ENCODE data around the gene SMIM1. TPM values are rescaled to one million over a fixed set of nuclear protein-coding genes. Genes with fewer than 3 reads are reported as not detected.
"Not testable (repeated sequence)": the region's sequence is repeated elsewhere in the genome, so short reads cannot be mapped to it uniquely, and the experiment has no call there.

SMIM1 gene
- total RNA-seq, 1 donor from 2014 or later, result 1.0 TPM

DNA sequence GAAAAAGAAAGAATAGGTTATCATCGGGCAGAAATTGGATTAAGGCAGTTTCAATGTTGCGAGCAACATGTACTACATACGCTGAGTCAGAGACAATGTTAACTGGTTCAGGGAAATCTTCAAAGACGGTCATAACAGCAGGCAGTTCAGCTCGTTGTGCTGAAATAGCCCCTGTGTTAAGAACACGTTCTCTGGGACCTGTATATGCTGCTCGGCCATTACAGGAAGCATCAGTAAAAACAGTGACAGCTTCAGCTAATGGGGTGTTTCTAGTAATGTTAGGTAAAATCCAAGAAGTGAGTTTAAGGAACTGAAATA lies 32.0 kb downstream of the SMIM1 start:
- H3K27ac Mint-ChIP-seq; H3K9me3 Mint-ChIP-seq; H3K4me3 Mint-ChIP-seq; H3K36me3 Mint-ChIP-seq (ENCODE audit: low read depth); DNase-seq (ENCODE audit: low spot score); H3K27me3 Mint-ChIP-seq (ENCODE audit: insufficient read depth): not testable (repeated sequence)
- H3K4me1 Mint-ChIP-seq (ENCODE audit: low read depth), result peaks cover 11% of the 10 kb centered on the region
- intact Hi-C loops (cut with micrococcal nuclease), result loop anchor here (5.0 kb wide), 1 partner anchor 312 kb away; no protein-coding TSS in a partner anchor

DNA sequence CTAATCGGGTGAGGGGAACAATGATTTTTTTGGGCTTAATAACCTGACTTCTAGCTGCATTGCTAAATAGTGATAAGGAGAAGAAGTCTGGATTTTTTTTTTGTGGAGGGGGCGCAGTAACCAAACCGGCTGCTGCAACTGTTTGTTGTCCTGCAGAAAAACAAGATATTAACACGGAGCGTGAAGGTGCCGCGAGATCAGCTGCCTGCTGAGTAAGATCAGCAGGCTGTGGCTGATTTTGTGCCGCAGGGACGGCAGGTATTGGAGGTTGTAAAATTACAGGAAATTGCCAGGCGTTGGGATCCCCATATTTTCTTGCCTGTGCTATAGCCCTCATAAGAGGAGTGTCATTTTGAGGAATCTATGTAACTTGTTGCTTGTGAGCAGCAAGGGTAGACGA lies 32.5 kb downstream of the SMIM1 start:
- H3K4me3 Mint-ChIP-seq, result no peak overlapping the region
- H3K9me3 Mint-ChIP-seq, result no peaks in the 10 kb centered on the region
- H3K27me3 Mint-ChIP-seq (ENCODE audit: insufficient read depth), result peaks cover 8% of the 10 kb centered on the region
- no peaks in the 10 kb centered on the region for H3K36me3 Mint-ChIP-seq (ENCODE audit: low read depth)
- no peak for DNase-seq (ENCODE audit: low spot score)
- H3K27ac Mint-ChIP-seq, result no peak overlapping the region
- H3K4me1 Mint-ChIP-seq (ENCODE audit: low read depth), result peaks cover 11% of the 10 kb centered on the region
- intact Hi-C loops (cut with micrococcal nuclease), result no loop called here

DNA sequence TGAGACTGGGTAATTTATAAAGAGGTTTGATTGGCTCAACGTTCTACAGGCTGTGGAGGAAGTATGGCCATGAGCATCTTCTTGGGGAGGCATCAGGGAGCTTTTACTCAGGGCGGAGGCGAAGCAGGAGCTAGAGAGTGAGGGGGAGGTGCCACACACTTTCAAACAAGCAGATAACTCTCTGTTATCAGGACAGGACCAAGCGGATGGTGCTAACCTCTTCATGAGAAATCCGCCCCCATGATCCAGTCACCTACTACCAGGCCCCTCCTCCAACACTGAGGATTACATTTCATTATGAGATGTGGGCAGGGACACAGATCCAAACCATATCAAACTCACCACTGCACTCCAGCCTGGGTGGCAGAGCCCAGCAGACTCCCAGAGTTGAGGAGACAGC lies 35.2 kb downstream of the SMIM1 start:
- no peak overlapping the region for H3K27ac Mint-ChIP-seq
- no peak overlapping the region for H3K4me3 Mint-ChIP-seq
- H3K36me3 Mint-ChIP-seq (ENCODE audit: low read depth), result no peaks in the 10 kb centered on the region
- intact Hi-C loops (cut with micrococcal nuclease), result no loop called here
- H3K9me3 Mint-ChIP-seq, result no peaks in the 10 kb centered on the region
- H3K27me3 Mint-ChIP-seq (ENCODE audit: insufficient read depth), result peaks cover 3% of the 10 kb centered on the region
- no peak for DNase-seq (ENCODE audit: low spot score)
- H3K4me1 Mint-ChIP-seq (ENCODE audit: low read depth), result no peaks in the 10 kb centered on the region

DNA sequence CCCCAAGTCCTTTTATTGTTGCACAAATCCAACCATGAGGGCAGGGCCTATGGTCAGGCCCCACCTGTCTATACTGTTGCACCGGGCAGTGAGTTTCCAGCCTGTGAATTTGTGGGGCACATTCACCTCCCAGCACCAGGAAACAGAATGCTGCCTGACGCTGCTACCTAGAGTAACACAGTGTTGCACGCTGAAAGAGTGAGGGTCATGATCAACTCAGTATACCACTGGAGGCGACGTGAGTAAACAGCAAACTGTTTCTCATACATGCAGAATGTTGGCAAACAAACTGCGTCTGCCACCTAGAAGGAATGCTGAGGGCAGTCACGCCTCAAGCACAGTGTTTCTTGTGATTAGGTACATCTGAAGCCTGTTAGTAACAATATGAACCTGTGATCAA lies 37.1 kb downstream of the SMIM1 start:
- Mint-ChIP-seq H3K27me3 (ENCODE audit: insufficient read depth) (no peaks in the 10 kb centered on the region), H3K27ac (no peak overlapping the region)

DNA sequence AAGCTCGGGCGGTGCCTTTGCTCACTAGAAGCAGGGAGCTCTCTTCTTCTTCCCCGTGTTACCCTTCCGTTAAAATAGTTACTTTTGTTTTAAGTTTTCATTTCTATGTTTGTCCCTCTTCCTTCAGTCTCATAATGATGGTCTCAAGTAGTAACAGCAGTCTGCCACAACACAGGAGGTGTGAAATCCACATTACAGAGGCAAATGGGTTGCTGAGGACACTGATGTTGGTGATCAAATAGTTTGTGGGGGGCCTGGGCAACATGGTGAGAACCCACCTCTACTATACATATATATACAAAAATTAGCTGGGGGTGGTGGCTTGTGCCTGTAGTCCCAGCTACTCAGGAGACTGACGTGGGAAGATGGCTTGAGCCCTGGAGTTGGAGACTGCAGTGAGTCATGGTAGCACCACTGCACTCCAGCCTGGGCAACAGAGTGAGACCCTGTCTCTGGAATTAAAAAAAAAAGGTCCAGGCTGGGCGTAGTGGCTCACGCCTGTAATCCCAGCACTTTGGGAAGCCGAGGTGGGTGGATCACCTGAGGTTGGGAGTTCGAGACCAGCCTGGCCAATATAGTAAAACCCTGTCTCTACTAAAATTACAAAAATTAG lies 37.7 kb downstream of the SMIM1 start:
- H3K4me3 Mint-ChIP-seq; H3K9me3 Mint-ChIP-seq; H3K27me3 Mint-ChIP-seq (ENCODE audit: insufficient read depth); H3K4me1 Mint-ChIP-seq (ENCODE audit: low read depth); intact Hi-C loops (cut with micrococcal nuclease); H3K27ac Mint-ChIP-seq; H3K36me3 Mint-ChIP-seq (ENCODE audit: low read depth); DNase-seq (ENCODE audit: low spot score): not testable (repeated sequence)

More for the DNA sequence above, 37.1 kb downstream of the SMIM1 start:
- H3K4me3 Mint-ChIP-seq, result no peak overlapping the region
- H3K4me1 Mint-ChIP-seq (ENCODE audit: low read depth), result no peaks in the 10 kb centered on the region
- H3K36me3 Mint-ChIP-seq (ENCODE audit: low read depth), result peaks cover under 1% of the 10 kb centered on the region
- intact Hi-C loops (cut with micrococcal nuclease), result no loop called here
- no peak for DNase-seq (ENCODE audit: low spot score)
- H3K9me3 Mint-ChIP-seq, result no peaks in the 10 kb centered on the region

DNA sequence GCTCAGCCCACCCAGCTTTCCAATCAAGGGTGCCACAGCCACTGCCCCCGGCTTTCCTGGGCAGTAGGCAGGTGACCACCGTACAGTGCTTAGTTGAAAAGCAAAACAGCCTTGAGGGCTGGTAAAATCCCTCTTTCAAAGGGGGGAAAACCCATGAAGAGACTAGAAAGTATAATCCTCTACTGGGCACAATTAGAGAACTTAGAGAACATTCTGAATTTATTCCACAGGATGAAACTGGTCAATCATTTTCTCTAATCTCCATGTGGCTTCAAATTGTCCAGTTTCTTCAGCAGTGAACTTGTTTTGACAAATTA lies 39.0 kb downstream of the SMIM1 start:
- Mint-ChIP-seq H3K4me3 (no peak overlapping the region), H3K9me3 (no peaks in the 10 kb centered on the region), H3K36me3 (ENCODE audit: low read depth) (peaks cover 5% of the 10 kb centered on the region), H3K27me3 (ENCODE audit: insufficient read depth) (no peaks in the 10 kb centered on the region), H3K27ac (no peak overlapping the region), H3K4me1 (ENCODE audit: low read depth) (no peaks in the 10 kb centered on the region)
- intact Hi-C loops (cut with micrococcal nuclease), result no loop called here
- no peak for DNase-seq (ENCODE audit: low spot score)

DNA sequence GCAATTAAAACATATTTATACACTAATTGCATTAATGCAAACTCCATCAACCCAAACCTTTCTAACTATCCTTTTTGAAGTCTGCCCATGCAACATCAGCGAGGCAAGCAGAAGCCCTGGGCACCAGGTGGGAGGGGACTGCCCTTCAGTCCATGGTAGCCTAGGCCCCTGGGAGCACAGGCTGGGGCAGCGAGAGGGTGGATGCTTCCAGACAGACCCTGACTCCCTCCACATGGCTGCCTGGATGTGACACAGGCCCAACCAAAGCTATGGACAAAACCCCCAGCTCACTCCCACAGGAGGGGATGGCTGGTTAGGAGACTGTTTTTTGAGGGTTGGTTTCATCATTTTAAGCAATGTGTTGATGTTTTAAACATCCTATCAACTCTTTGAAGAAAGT lies 41.5 kb downstream of the SMIM1 start:
- Mint-ChIP-seq H3K36me3 (ENCODE audit: low read depth) (peaks cover 5% of the 10 kb centered on the region), H3K9me3 (no peaks in the 10 kb centered on the region), H3K27ac (no peak overlapping the region), H3K27me3 (ENCODE audit: insufficient read depth) (no peaks in the 10 kb centered on the region), H3K4me3 (no peak overlapping the region), H3K4me1 (ENCODE audit: low read depth) (no peaks in the 10 kb centered on the region)
- no peak for DNase-seq (ENCODE audit: low spot score)
- intact Hi-C loops (cut with micrococcal nuclease), result no loop called here

DNA sequence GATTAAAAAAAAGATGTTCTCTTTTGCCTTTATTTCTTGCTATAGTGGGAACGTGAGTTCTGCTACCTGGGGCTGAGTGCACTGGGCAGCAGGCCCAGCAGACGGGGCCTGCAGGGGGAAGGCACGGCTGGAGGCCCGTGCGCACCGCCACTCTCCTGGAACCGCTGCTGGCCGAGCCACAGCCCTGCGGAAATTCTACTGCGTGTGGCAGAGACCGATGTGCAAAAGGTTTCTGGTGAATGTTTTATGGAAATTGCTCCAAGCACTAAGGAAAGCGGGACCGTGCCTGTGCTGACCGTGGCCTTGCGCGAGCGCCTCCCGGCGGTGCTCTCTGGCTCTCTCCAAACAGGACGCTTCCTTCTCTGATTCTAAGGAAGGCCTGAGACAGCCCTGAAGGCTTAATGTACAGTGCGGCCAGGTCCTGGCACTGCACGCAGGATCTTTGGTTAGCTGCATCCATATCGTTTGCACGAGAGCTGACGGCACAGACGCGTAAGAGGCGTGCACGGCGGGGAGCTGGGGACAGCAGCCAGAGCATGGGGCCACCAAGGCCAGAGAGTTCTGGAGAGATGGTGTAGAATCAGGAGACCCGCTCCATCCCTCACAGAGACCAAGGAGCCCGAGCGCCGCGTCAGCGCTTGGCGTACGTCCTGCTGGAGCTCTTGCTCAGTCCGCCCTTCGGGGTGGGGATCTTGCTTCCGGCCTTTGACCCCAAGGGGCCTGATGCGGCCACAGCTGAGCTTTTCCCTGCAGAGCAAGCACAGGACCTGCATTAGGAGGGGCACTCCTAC lies 42.4 kb downstream of the SMIM1 start:
- Mint-ChIP-seq H3K4me3 (no peak overlapping the region), H3K4me1 (ENCODE audit: low read depth) (no peaks in the 10 kb centered on the region), H3K36me3 (ENCODE audit: low read depth) (peaks cover 9% of the 10 kb centered on the region), H3K9me3 (no peaks in the 10 kb centered on the region), H3K27ac (no peak overlapping the region), H3K27me3 (ENCODE audit: insufficient read depth) (no peaks in the 10 kb centered on the region)
- DNase-seq (ENCODE audit: low spot score), result no peak
- intact Hi-C loops (cut with micrococcal nuclease), result no loop called here

DNA sequence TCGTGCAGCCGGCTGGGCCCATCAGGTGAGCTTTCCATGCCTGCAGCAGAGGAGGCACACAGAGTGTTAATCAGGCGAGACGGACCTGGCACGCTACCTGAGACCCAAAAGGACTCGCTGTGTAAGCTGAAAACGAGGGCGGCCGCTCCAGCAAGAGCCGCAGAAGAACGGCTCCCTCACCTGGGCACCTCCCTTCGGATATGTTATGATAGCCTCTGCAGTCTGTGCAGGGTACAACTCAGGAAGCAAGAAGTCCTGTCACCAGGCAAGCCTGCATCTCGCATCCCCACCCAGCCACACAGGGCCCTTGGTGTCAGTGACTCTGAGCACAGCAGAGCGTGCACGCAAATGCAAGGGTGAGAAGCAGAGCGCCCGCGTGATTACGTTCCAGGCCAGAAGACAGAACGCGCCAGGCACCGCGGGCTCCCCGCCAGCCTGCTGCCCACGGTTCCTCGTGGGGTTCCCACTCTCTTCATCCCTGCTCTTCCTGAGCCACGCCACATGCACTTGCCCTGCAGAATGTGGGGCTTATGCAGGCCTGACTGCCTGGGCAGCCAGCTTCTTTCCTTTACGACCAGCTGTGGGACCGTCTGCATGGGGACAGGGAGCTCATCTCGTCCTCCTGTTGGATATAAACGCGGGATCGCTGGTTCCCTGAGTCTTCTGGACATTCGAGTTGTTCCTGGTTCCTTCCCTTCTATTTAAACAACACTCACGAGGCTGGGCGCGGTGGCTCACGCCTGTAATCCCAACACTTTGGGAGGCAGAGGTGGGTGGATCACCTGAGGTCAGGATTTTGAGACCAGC lies 44.0 kb downstream of the SMIM1 start:
- no peaks in the 10 kb centered on the region for H3K4me1 Mint-ChIP-seq (ENCODE audit: low read depth)
- peaks cover 12% of the 10 kb centered on the region for H3K36me3 Mint-ChIP-seq (ENCODE audit: low read depth)
- no peaks in the 10 kb centered on the region for H3K9me3 Mint-ChIP-seq
- intact Hi-C loops (cut with micrococcal nuclease), result no loop called here
- no peaks in the 10 kb centered on the region for H3K27me3 Mint-ChIP-seq (ENCODE audit: insufficient read depth)
- DNase-seq (ENCODE audit: low spot score), result no peak
- no peak overlapping the region for H3K4me3 Mint-ChIP-seq
- H3K27ac Mint-ChIP-seq, result no peak overlapping the region

DNA sequence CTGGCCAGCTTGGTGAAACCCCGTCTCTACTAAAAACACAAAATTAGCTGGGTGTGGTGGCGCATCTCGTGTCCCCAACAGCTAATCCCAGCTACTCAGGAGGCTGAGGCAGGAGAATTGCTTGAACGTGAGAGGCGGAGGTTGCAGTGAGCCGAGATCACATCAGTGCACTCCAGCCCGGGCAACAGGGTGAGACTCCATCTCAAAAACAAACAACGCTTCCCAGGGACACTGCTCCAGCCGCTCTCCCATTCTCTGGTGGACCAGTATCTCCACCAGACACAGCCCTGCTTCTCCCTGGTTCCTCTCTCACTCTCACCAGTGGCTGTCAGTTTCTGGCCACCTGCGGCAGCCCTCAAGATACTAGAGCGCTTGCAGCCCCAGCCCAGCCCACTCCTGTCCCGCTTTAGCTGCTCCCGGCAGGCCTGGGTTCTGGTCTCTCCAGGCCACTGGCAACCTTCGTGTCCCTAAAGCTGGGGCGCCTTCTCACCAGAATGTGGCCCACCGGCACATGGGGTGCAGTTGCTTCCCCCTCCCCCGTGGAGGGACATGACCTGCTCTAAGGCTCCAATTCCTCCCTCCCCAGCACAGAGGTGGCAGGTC lies 44.7 kb downstream of the SMIM1 start:
- Mint-ChIP-seq H3K36me3 (ENCODE audit: low read depth) (peaks cover 16% of the 10 kb centered on the region), H3K9me3 (no peaks in the 10 kb centered on the region), H3K4me1 (ENCODE audit: low read depth) (no peaks in the 10 kb centered on the region), H3K27me3 (ENCODE audit: insufficient read depth) (no peaks in the 10 kb centered on the region), H3K27ac (no peak overlapping the region), H3K4me3 (no peak overlapping the region)
- intact Hi-C loops (cut with micrococcal nuclease), result no loop called here
- DNase-seq (ENCODE audit: low spot score), result no peak

DNA sequence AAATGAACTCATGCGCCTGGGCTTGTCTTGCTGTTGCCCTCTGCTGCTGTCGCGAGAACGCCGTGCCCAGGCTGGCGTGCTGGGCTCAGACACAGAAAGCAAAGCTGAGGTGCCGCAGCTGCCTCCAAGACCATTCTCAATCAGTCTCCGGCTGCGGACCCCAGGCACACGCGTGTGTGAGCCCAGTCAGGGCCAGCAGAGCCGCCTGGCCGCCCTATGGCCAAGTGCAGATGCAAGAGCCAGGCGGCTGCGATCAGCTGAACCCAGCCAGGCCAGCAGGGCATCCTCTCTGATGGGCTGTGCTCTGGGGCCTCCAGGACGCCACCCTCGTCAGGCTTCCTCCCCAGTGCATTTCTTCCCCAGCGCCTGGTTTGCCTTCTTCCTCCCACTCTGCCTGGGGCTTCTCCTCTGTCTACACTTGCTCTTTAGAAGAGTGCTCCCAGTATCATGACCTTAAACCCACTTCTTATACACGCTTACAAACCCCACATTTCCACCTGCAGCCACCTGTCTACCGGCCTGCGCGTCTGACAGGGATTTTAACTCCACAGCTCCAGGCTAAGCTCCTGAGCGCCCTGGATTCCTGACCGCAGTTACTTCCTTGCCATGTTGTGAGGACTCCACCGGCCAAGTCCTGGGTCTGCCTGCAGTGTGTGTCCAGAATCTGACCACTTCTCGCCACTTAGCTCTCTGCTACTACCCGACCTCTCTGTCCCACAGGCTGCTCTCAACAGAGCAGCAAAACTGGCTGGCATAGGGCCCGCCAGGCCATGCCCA lies 45.5 kb downstream of the SMIM1 start:
- intact Hi-C loops (cut with micrococcal nuclease), result no loop called here
- no peak for DNase-seq (ENCODE audit: low spot score)
- H3K4me1 Mint-ChIP-seq (ENCODE audit: low read depth), result no peaks in the 10 kb centered on the region
- peaks cover 20% of the 10 kb centered on the region for H3K36me3 Mint-ChIP-seq (ENCODE audit: low read depth)
- no peaks in the 10 kb centered on the region for H3K27me3 Mint-ChIP-seq (ENCODE audit: insufficient read depth)
- no peak overlapping the region for H3K4me3 Mint-ChIP-seq
- H3K9me3 Mint-ChIP-seq, result no peaks in the 10 kb centered on the region
- no peak overlapping the region for H3K27ac Mint-ChIP-seq

DNA sequence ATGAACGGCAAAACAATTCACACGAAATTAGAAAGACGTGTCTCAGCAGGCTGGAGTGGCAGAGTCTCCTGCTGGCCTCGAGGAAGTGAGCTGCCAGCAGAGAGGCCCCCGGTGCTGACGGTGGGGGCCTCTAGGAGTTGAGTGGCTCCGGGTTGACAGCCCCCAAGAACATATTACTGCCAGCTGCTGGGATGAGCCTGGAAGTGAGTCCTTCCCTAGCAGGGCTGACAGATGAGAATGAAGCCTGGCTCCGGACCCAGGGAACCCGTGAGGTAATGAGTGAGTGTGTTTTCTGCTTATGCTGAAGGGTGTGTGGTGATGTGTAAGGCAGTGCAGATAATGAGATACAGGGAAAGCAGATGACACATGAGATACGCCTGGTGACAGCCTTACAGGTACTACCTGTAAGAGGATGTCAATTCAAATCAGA lies 47.2 kb downstream of the SMIM1 start:
- no peaks in the 10 kb centered on the region for H3K27me3 Mint-ChIP-seq (ENCODE audit: insufficient read depth)

More for the DNA sequence above, 47.2 kb downstream of the SMIM1 start:
- Mint-ChIP-seq H3K27ac (no peak overlapping the region), H3K4me1 (ENCODE audit: low read depth) (no peaks in the 10 kb centered on the region), H3K36me3 (ENCODE audit: low read depth) (peaks cover 26% of the 10 kb centered on the region), H3K4me3 (no peak overlapping the region), H3K9me3 (no peaks in the 10 kb centered on the region)
- intact Hi-C loops (cut with micrococcal nuclease), result no loop called here
- DNase-seq (ENCODE audit: low spot score), result no peak
